Ishikawa (cell line): ENCODE results near the gene GTF2H4.

Experiments
- CEBPB ChIP-seq: IDR thresholded peaks from 2 replicates; pipeline ENCODE4 v1.6.1; 2012
- CREB1 ChIP-seq: IDR thresholded peaks from 2 replicates; pipeline ENCODE4 v1.6.1; 2012; ENCODE audit warnings: low read depth
- EGR1 ChIP-seq: IDR thresholded peaks from 2 replicates; pipeline ENCODE4 v1.6.1; 2012
- EP300 ChIP-seq: IDR thresholded peaks from 2 replicates; pipeline ENCODE4 v1.6.1; 2012; ENCODE audit warnings: borderline replicate concordance
- FOXM1 ChIP-seq: IDR thresholded peaks from 2 replicates; pipeline ENCODE4 v1.6.1; 2012; ENCODE audit warnings: low read depth, borderline replicate concordance
- MAX ChIP-seq: IDR thresholded peaks from 2 replicates; pipeline ENCODE4 v1.6.1; 2012
- NFIC ChIP-seq: IDR thresholded peaks from 2 replicates; pipeline ENCODE4 v1.6.1; 2012
- RAD21 ChIP-seq: IDR thresholded peaks from 2 replicates; pipeline ENCODE4 v1.6.1; 2012; ENCODE audit warnings: low read depth
- REST ChIP-seq: IDR thresholded peaks from 2 replicates; pipeline ENCODE4 v1.6.1; 2012; ENCODE audit warnings: low read depth, mild to moderate bottlenecking
- TAF1 ChIP-seq: IDR thresholded peaks from 2 replicates; pipeline ENCODE4 v1.6.1; 2012; ENCODE audit warnings: low read depth, mild to moderate bottlenecking
- TCF12 ChIP-seq: IDR thresholded peaks from 2 replicates; pipeline ENCODE4 v1.6.1; 2012; ENCODE audit warnings: low read depth
- TEAD4 ChIP-seq: IDR thresholded peaks from 2 replicates; pipeline ENCODE4 v1.6.1; 2012
- USF1 ChIP-seq: IDR thresholded peaks from 2 replicates; pipeline ENCODE4 v1.6.1; 2012
- YY1 ChIP-seq: IDR thresholded peaks from 2 replicates; pipeline ENCODE4 v1.6.1; 2012; ENCODE audit warnings: low read depth
- ZBTB7A ChIP-seq: IDR thresholded peaks from 2 replicates; pipeline ENCODE4 v1.6.1; 2012; ENCODE audit warnings: low read depth

Gene GTF2H4

GRCh38 chr6:30931969-30932645 is 24.1 kb downstream of the GTF2H4 start, which contains the start of gene SFTA2:
TSS of gene SFTA2 (minus strand) at chr6:30932170. CDS start at chr6:30932096, 74 bp downstream.
- no peak for TF ChIP-seq CEBPB
- no peak for TF ChIP-seq USF1
- no peak for TF ChIP-seq NFIC
- no peak for TF ChIP-seq TCF12
- TF ChIP-seq MAX: no peak
- no peak for TF ChIP-seq CREB1
- TF ChIP-seq YY1: no peak

GRCh38 chr6:30932665-30933365 is 24.8 kb downstream of the GTF2H4 start:
- TF ChIP-seq CEBPB: no peak
- no peak for TF ChIP-seq YY1
- no peak for TF ChIP-seq USF1
- no peak for TF ChIP-seq CREB1
- no peak for TF ChIP-seq EGR1
- no peak for TF ChIP-seq TEAD4
- TF ChIP-seq TCF12: no peak
- no peak for TF ChIP-seq MAX
- TF ChIP-seq TAF1: no peak
- TF ChIP-seq FOXM1: no peak
- no peak for TF ChIP-seq ZBTB7A
- no peak for TF ChIP-seq EP300
- TF ChIP-seq REST: no peak
- no peak for TF ChIP-seq RAD21
- TF ChIP-seq NFIC: no peak

GRCh38 chr6:30935018-30935417 is 27.0 kb downstream of the GTF2H4 start:
- TF ChIP-seq USF1 (no peak), RAD21 (no peak), TAF1 (no peak), CEBPB (no peak), YY1 (no peak)

- TF ChIP-seq MAX: no peak
- no peak for TF ChIP-seq NFIC
- no peak for TF ChIP-seq ZBTB7A
- no peak for TF ChIP-seq REST
- TF ChIP-seq TEAD4: no peak
- no peak for TF ChIP-seq TCF12
- TF ChIP-seq YY1: no peak
These were observed 29.3 kb downstream of the GTF2H4 start for GRCh38 chr6:30937265-30937664.

- TF ChIP-seq NFIC: 0 out of 2 replicates have a peak, but pooled peaks have one; percentile 43
- TF ChIP-seq TEAD4: peak; percentile 31; the same call in 1 of the 2 replicates
- TF ChIP-seq RAD21: no peak
- 0 out of 2 replicates have a peak, but pooled peaks have one; percentile 23 for TF ChIP-seq CEBPB
These were observed 30.7 kb downstream of the GTF2H4 start for GRCh38 chr6:30938730-30939129.

GRCh38 chr6:30939473-30939872 is 31.5 kb downstream of the GTF2H4 start:
- no peak for TF ChIP-seq USF1
- TF ChIP-seq EP300: peak; percentile 37; the same call in 1 of the 2 replicates
- no peak for TF ChIP-seq RAD21
- no peak for TF ChIP-seq REST
- no peak for TF ChIP-seq CREB1
- 0 out of 2 replicates have a peak, but pooled peaks have one; percentile 40 for TF ChIP-seq TCF12
- no peak for TF ChIP-seq CEBPB
- TF ChIP-seq NFIC: peak; percentile 94
- no peak for TF ChIP-seq FOXM1
- TF ChIP-seq TEAD4: 0 out of 2 replicates have a peak, but pooled peaks have one; percentile 12
- no peak for TF ChIP-seq ZBTB7A
- no peak for TF ChIP-seq YY1
- peak; percentile 35; the same call in 1 of the 2 replicates for TF ChIP-seq MAX
- TF ChIP-seq TAF1: no peak
